Measurements from ENCODE around the gene RNF212. TPM values are rescaled to one million over a fixed set of nuclear protein-coding genes. Genes with fewer than 3 reads are reported as not detected.

RNF212 gene
- total and polyA plus RNA-seq, 2 of the 13 experiments (the other 11 are each of a cell fraction or from before 2014, with no cell fraction given), result not detected

DNA sequence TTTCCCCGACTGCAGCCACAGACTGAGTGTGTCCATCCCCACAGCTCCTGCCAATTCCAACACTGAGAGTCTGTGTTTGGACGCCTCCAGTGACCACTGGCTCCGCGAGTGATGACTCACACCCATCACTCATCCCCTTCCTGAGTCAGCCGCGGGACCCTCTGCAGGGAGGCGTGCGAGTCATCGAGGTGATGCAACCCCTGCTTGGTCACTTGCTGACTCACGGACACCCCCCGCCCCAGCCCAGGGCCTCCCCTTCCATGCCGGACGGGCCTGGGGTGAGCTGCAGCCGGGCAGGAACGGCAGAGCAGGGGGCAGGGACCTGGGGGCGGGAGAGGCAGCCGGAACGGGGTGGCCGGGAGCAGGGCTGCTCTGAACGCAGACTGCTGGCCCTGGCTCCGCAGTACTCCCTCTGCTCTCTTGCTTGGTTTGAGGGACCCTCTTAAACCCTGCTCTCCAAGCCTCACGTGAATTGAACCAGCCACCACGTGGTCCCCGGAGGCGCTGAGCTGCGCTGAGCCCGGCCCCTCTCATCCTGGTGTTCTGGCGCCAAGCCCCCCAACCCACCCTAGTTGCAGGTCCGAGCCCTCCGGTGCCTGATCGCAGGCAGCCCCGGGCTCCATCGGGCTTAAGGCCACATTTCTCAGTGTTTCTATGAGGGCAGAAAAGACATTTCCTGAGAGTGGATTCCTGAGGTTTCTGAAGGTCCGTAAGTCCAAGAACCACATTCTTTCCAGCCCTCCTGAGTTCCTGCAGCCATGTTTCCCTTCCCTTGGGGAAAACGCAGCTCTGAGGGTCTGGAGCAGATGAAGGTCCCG lies 69.5 kb downstream of the RNF212 start (continued):
- TF ChIP-seq SIX1 (CRISPR knock-in tag; IDR thresholded peaks at IDR 0.05; ENCODE audit: borderline replicate concordance) (no peak), ZSCAN22 (CRISPR knock-in tag; IDR thresholded peaks at IDR 0.05) (no peak), YY1 (IDR thresholded peaks at IDR 0.05; ENCODE audit: insufficient read depth, insufficient replicate concordance, low read depth, low read length) (no peak), ZEB1 (IDR thresholded peaks at IDR 0.05; ENCODE audit: insufficient replicate concordance, low read depth) (no peak)
- TF ChIP-seq, protein P1, sequence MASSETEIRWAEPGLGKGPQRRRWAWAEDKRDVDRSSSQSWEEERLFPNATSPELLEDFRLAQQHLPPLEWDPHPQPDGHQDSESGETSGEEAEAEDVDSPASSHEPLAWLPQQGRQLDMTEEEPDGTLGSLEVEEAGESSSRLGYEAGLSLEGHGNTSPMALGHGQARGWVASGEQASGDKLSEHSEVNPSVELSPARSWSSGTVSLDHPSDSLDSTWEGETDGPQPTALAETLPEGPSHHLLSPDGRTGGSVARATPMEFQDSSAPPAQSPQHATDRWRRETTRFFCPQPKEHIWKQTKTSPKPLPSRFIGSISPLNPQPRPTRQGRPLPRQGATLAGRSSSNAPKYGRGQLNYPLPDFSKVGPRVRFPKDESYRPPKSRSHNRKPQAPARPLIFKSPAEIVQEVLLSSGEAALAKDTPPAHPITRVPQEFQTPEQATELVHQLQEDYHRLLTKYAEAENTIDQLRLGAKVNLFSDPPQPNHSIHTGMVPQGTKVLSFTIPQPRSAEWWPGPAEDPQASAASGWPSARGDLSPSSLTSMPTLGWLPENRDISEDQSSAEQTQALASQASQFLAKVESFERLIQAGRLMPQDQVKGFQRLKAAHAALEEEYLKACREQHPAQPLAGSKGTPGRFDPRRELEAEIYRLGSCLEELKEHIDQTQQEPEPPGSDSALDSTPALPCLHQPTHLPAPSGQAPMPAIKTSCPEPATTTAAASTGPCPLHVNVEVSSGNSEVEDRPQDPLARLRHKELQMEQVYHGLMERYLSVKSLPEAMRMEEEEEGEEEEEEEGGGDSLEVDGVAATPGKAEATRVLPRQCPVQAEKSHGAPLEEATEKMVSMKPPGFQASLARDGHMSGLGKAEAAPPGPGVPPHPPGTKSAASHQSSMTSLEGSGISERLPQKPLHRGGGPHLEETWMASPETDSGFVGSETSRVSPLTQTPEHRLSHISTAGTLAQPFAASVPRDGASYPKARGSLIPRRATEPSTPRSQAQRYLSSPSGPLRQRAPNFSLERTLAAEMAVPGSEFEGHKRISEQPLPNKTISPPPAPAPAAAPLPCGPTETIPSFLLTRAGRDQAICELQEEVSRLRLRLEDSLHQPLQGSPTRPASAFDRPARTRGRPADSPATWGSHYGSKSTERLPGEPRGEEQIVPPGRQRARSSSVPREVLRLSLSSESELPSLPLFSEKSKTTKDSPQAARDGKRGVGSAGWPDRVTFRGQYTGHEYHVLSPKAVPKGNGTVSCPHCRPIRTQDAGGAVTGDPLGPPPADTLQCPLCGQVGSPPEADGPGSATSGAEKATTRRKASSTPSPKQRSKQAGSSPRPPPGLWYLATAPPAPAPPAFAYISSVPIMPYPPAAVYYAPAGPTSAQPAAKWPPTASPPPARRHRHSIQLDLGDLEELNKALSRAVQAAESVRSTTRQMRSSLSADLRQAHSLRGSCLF (CRISPR knock-in tag; IDR thresholded peaks at IDR 0.05; ENCODE audit: borderline replicate concordance), result no peak
- TF ChIP-seq, protein P2, sequence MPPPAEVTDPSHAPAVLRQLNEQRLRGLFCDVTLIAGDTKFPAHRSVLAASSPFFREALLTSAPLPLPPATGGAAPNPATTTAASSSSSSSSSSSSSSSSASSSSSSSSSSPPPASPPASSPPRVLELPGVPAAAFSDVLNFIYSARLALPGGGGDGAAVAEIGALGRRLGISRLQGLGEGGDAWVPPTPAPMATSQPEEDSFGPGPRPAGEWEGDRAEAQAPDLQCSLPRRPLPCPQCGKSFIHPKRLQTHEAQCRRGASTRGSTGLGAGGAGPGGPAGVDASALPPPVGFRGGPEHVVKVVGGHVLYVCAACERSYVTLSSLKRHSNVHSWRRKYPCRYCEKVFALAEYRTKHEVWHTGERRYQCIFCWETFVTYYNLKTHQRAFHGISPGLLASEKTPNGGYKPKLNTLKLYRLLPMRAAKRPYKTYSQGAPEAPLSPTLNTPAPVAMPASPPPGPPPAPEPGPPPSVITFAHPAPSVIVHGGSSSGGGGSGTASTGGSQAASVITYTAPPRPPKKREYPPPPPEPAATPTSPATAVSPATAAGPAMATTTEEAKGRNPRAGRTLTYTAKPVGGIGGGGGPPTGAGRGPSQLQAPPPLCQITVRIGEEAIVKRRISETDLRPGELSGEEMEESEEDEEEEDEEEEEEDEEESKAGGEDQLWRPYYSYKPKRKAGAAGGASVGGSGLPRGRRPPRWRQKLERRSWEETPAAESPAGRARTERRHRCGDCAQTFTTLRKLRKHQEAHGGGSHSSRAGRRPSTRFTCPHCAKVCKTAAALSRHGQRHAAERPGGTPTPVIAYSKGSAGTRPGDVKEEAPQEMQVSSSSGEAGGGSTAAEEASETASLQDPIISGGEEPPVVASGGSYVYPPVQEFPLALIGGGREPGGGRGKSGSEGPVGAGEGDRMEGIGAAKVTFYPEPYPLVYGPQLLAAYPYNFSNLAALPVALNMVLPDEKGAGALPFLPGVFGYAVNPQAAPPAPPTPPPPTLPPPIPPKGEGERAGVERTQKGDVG (CRISPR knock-in tag; IDR thresholded peaks at IDR 0.05; ENCODE audit: borderline replicate concordance), result no peak

All from HepG2 (cell line).